ENCODE measurements around the gene STYXL2.

DNA sequence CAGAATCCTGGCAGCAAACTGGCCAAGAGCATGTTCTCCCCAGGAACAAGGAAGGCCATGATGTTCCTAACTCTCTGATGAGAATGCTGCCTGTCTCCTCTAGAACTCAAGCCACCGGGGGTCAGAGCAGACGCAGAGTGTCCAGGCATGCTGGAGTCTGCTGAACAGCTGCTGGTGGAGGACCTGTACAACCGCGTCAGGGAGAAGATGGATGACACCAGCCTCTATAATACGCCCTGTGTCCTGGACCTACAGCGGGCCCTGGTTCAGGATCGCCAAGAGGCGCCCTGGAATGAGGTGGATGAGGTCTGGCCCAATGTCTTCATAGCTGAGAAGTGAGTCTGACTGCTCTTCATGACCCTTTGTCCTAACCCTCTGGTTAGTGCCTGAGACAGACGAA, 23.4 kb downstream of the STYXL2 start:
- TF ChIP-seq E2F6 (IDR thresholded peaks at IDR 0.05) (no peak), EP300 (IDR thresholded peaks at IDR 0.05; ENCODE audit: borderline replicate concordance in 1 of 2, low read depth in 2 of 2, low read length in 2 of 2) (no peak), ASH2L (IDR thresholded peaks at IDR 0.05; ENCODE audit: low read length) (no peak), RFX5 (IDR thresholded peaks at IDR 0.05; ENCODE audit: borderline replicate concordance, low read depth, low read length) (no peak), FOSL1 (IDR thresholded peaks at IDR 0.05; ENCODE audit: insufficient read depth, low read depth, low read length) (no peak), CREB1 (IDR thresholded peaks at IDR 0.05) (no peak)
- TF ChIP-seq, protein P1, sequence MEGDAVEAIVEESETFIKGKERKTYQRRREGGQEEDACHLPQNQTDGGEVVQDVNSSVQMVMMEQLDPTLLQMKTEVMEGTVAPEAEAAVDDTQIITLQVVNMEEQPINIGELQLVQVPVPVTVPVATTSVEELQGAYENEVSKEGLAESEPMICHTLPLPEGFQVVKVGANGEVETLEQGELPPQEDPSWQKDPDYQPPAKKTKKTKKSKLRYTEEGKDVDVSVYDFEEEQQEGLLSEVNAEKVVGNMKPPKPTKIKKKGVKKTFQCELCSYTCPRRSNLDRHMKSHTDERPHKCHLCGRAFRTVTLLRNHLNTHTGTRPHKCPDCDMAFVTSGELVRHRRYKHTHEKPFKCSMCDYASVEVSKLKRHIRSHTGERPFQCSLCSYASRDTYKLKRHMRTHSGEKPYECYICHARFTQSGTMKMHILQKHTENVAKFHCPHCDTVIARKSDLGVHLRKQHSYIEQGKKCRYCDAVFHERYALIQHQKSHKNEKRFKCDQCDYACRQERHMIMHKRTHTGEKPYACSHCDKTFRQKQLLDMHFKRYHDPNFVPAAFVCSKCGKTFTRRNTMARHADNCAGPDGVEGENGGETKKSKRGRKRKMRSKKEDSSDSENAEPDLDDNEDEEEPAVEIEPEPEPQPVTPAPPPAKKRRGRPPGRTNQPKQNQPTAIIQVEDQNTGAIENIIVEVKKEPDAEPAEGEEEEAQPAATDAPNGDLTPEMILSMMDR (IDR thresholded peaks at IDR 0.05; ENCODE audit: control extremely low read depth in 1 of 3, insufficient read depth in 1 of 3, low read depth in 1 of 3, low read length in 3 of 3) = no peak
